Muscle layer of colon (tissue), 2 donors: ENCODE data around the gene COA8.

Experiments used
- H3K27ac ChIP-seq: one replicate; pipeline ENCODE4 v1.7.0; 2013; ENCODE audit warnings: low read depth, mild to moderate bottlenecking, low read length, moderate library complexity
- H3K27me3 ChIP-seq, 2 donors: one replicate each; pipeline ENCODE4 v1.7.0; 2013; ENCODE audit warnings: low read length in 2 of 2, mild to moderate bottlenecking in 2 of 2; ENCODE audit not compliant: insufficient read depth in 2 of 2, control insufficient read depth in 1 of 2
- H3K36me3 ChIP-seq: one replicate; pipeline ENCODE4 v1.7.0; 2013; ENCODE audit warnings: mild to moderate bottlenecking, low read length; ENCODE audit not compliant: insufficient read depth
- H3K4me1 ChIP-seq: one replicate; pipeline ENCODE4 v1.7.0; 2013; ENCODE audit warnings: mild to moderate bottlenecking, low read length; ENCODE audit not compliant: insufficient read depth
- H3K4me3 ChIP-seq, 2 donors: one replicate each; pipeline ENCODE4 v1.7.0; 2013; ENCODE audit warnings: low read length in 2 of 2, low read depth in 1 of 2, mild to moderate bottlenecking in 1 of 2, moderate library complexity in 1 of 2
- H3K9ac ChIP-seq: one replicate; pipeline ENCODE4 v1.7.0; 2013; ENCODE audit warnings: low read length
- H3K9me3 ChIP-seq: one replicate; pipeline ENCODE4 v1.7.0; 2013; ENCODE audit warnings: mild to moderate bottlenecking, low read length
- donor health status: abdominal sarcoma.
- donor health status: Adenocarcinoma of cecum.

Gene COA8, protein sequence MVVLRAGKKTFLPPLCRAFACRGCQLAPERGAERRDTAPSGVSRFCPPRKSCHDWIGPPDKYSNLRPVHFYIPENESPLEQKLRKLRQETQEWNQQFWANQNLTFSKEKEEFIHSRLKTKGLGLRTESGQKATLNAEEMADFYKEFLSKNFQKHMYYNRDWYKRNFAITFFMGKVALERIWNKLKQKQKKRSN

GRCh38 chr14:103562429-103563225 is at the start of gene COA8, which contains the start of gene BAG5:
Gene COA8, plus strand, starts transcription at chr14:103562960. Its CDS starts 42 bp downstream, at chr14:103563002.
Gene BAG5, minus strand, starts transcription at chr14:103562657. Its CDS starts 1,493 bp downstream, at chr14:103561164.
- Histone ChIP-seq H3K27me3 (no peaks in the 10 kb centered on the region), H3K36me3 (peaks cover 22% of the 10 kb centered on the region), H3K9me3 (no peaks in the 10 kb centered on the region), H3K4me3 (peak within 1 kb of the TSS; percentile 64 to 98), H3K4me1 (peaks cover 51% of the 10 kb centered on the region), H3K27ac (peak within 1 kb of the TSS; percentile 79), H3K9ac (peak within 1 kb of the TSS; percentile 88)

GRCh38 chr14:103514596-103515421 is 48.0 kb upstream of the COA8 start:
- H3K27ac ChIP-seq = peak overlapping the region; percentile 47
- H3K4me1 ChIP-seq = peaks cover 44% of the 10 kb centered on the region

GRCh38 chr14:103516426-103517173 is 46.2 kb upstream of the COA8 start:
- Histone ChIP-seq H3K9me3 (no peaks in the 10 kb centered on the region), H3K9ac (no peak overlapping the region), H3K4me1 (peaks cover 52% of the 10 kb centered on the region), H3K4me3 (no peak overlapping the region), H3K27me3 (no peaks in the 10 kb centered on the region), H3K36me3 (peaks cover 15% of the 10 kb centered on the region), H3K27ac (peak overlapping the region; percentile 86)

More at GRCh38 chr14:103514596-103515421, 48.0 kb upstream of the COA8 start:
- no peaks in the 10 kb centered on the region for H3K9me3 ChIP-seq
- peaks cover 20% of the 10 kb centered on the region for H3K36me3 ChIP-seq
- H3K27me3 ChIP-seq = no peaks in the 10 kb centered on the region
- H3K9ac ChIP-seq = no peak overlapping the region
- no peak overlapping the region for H3K4me3 ChIP-seq

DNA sequence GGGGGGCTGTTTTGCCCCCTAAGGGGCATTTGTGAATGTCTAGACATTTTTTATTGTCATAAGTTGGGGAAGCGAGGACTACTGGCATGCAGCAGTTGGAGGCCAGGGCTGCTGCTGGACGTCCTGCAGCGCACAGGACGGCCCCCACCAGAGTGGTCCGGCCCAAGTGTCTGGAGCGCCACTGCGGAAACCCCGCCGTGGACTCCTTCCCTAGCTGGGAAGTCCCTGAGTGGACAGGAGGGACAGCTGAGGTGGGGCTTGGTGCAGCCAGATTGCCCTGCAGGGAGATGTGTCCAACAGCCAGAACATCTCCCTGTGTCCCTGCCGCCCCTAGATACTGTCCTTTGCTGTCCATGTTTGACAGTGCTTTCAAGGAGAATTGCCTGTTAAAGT is 45.6 kb upstream of the COA8 start:
- Histone ChIP-seq H3K4me1 (peaks cover 52% of the 10 kb centered on the region), H3K27ac (peak overlapping the region; percentile 86), H3K9ac (no peak overlapping the region)

GRCh38 chr14:103517721-103518421 is 44.9 kb upstream of the COA8 start:
- Histone ChIP-seq H3K4me1 (peaks cover 45% of the 10 kb centered on the region), H3K4me3 (no peak overlapping the region), H3K36me3 (peaks cover 15% of the 10 kb centered on the region), H3K27me3 (no peaks in the 10 kb centered on the region), H3K27ac (peak overlapping the region; percentile 86), H3K9me3 (no peaks in the 10 kb centered on the region), H3K9ac (no peak overlapping the region)

More for the DNA sequence above, 45.6 kb upstream of the COA8 start:
- H3K4me3 ChIP-seq = no peak overlapping the region
- peaks cover 15% of the 10 kb centered on the region for H3K36me3 ChIP-seq
- no peaks in the 10 kb centered on the region for H3K27me3 ChIP-seq
- no peaks in the 10 kb centered on the region for H3K9me3 ChIP-seq

- Histone ChIP-seq H3K36me3 (peaks cover 15% of the 10 kb centered on the region), H3K4me3 (peak overlapping the region in 1 of 2 donors; percentile 65), H3K9ac (no peak overlapping the region), H3K9me3 (no peaks in the 10 kb centered on the region), H3K4me1 (peaks cover 45% of the 10 kb centered on the region), H3K27ac (peak overlapping the region; percentile 86), H3K27me3 (no peaks in the 10 kb centered on the region)
Measured at GRCh38 chr14:103518422-103519042, 44.2 kb upstream of the COA8 start.

- H3K36me3 ChIP-seq = peaks cover 15% of the 10 kb centered on the region
- H3K27ac ChIP-seq = peak overlapping the region; percentile 86
- no peaks in the 10 kb centered on the region for H3K9me3 ChIP-seq
- no peaks in the 10 kb centered on the region for H3K27me3 ChIP-seq
- H3K4me3 ChIP-seq = peak overlapping the region in 1 of 2 donors; percentile 65
- peaks cover 44% of the 10 kb centered on the region for H3K4me1 ChIP-seq
- no peak overlapping the region for H3K9ac ChIP-seq
Measured at GRCh38 chr14:103519043-103519836, 43.5 kb upstream of the COA8 start.

GRCh38 chr14:103519837-103520212 is 42.9 kb upstream of the COA8 start:
- Histone ChIP-seq H3K27ac (peak overlapping the region; percentile 86), H3K4me1 (peaks cover 50% of the 10 kb centered on the region), H3K27me3 (no peaks in the 10 kb centered on the region), H3K9me3 (no peaks in the 10 kb centered on the region), H3K9ac (peak overlapping the region; percentile 27), H3K4me3 (peak overlapping the region; percentile 34 to 65), H3K36me3 (peaks cover 15% of the 10 kb centered on the region)

DNA sequence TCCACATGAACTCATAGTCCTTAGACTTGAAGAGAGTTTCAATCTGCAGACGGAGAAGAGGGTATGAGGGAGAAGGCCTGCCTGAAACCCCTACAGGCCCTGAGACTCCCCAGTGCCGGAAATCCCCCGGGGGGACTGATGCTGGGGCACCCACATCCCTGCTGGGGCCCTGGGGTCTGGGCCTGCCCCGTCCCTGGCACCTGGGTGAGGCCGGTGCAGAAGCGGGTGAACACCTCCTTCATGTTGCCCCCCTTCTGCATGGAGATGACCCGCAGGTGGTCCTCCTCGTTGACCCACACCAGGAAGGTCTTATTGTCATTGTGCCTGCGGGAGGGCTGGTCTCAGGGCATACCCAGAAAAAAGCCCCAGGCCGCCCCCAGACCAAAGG is 42.5 kb upstream of the COA8 start:
- peaks cover 54% of the 10 kb centered on the region for H3K4me1 ChIP-seq
- H3K27ac ChIP-seq = peak overlapping the region; percentile 86
- H3K4me3 ChIP-seq = peak overlapping the region; percentile 34 to 65
- H3K36me3 ChIP-seq = peaks cover 15% of the 10 kb centered on the region
- H3K9ac ChIP-seq = peak overlapping the region; percentile 27
- H3K9me3 ChIP-seq = no peaks in the 10 kb centered on the region
- no peaks in the 10 kb centered on the region for H3K27me3 ChIP-seq
